GM19372 (cell line): ENCODE results near the gene ACP3.

Experiments used
- ATAC-seq: cut with Tn5 transposase; IDR thresholded peaks from one replicate; pipeline ENCODE4 v1.9.1; 2021; ENCODE audit warnings: mild to moderate bottlenecking, low read depth, moderate library complexity; ENCODE audit not compliant: unreplicated experiment

Gene ACP3

DNA sequence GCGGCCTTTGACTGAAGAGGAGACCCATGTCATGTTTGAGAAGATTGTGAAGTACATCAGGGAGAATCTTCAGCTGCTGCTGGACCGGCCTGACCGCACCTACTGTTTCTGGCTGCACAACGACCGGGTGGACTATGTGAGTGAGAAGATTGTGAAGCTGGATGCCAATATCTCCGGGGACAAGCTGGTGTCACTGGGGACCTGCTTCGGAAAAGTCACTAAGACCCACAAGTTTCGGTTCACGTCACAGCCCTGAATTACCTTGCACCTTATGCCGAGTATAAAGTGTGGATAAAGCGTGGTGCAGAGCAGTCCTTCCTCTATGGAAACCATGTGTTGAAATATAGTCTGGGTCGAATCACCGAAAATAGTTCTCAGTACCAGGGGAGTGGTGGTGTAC lies 84.0 kb downstream of the ACP3 start:
- ATAC-seq = no peak

DNA sequence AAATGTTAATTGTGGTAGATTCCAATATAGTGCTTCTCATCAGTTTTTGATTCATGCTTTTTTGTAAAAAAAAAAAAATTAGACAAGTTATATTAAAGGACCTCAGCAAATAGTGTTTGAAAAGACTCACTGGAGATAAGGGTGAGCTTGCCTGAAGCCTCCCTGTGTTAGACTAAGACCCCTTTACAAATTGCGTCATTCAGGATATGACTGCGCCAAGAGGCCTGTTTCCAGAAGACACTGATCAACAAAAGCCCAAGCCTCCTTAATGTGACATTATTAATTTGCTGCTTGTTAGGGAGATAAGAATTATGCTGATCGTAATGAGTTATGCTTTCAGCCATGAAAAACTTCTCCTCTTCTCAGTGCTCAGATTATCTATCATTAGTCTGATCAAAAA lies 87.1 kb downstream of the ACP3 start:
- ATAC-seq = no peak

GRCh38 chr3:132405188-132405587 lies 88.0 kb downstream of the ACP3 start:
- ATAC-seq = no peak

GRCh38 chr3:132405609-132406299 lies 88.5 kb downstream of the ACP3 start:
- ATAC-seq = no peak

DNA sequence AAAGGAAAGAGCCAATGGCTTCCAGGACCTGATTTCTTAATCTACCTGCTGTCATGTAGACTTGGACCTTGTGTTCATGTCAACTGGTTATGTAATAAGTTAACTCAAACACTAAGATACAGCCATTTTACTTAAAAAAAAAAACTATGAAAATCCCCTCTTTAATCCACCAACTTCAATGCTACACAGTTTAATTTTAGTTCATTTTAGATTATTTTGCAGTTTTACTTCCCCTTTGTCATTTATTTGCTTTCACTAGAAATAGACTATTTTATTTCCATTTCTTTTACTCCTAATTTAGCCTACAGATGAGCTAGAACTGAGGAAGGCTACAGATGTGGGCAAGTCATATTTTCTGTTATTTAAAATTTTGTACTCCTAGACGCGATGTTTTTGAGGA lies 89.4 kb downstream of the ACP3 start:
- ATAC-seq = no peak

DNA sequence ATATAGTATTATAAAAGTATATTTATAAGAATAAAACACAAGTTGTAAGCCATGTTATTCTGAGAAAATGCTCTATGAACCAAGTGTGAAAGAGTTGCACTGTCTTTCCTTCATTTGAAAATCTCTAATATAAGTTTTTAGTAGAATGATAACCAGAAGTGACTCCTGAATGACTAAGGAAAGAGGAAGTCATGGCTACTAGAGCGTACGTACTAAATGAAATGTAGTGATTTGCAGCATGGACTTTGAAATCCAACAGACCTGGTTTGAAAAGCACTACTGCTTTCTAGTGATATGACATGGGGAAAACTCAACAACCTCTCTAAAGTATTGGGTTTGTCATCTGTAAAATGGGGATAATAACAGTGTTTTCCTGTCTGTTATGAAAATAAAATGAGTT lies 89.8 kb downstream of the ACP3 start:
- ATAC-seq = no peak
